Esophagus squamous epithelium (tissue), 5 donors: ENCODE data around the gene STAT1. TPM values are rescaled to one million over a fixed set of nuclear protein-coding genes. Genes with fewer than 3 reads are reported as not detected.

ENCODE experiments used
- DNase-seq: peaks from one replicate; lab custom pipeline; 2025; lab: John Stamatoyannopoulos, UW
- H3K27ac ChIP-seq, 4 donors: fragments of 200-600 bp; sonication (generic); one replicate each; pipeline ENCODE4 v1.5.1; 2016 to 2019; ENCODE audit warnings: mild to moderate bottlenecking in 1 of 4
- H3K27me3 ChIP-seq, 4 donors: fragments of 200-600 bp; sonication (generic); 1 replicate in 3 of 4; 2 replicates in 1 of 4; pipeline versions ENCODE4 v1.5.1 to v1.6.0; 2017 to 2021; ENCODE audit warnings: antibody characterized with exemption in 1 of 4
- H3K36me3 ChIP-seq, 3 donors: fragments of 200-600 bp; sonication (generic); one replicate each; pipeline ENCODE4 v1.5.1; 2016 to 2019
- H3K4me1 ChIP-seq, 3 donors: fragments of 200-600 bp; sonication (generic); one replicate each; pipeline ENCODE4 v1.5.1; 2017 to 2019
- H3K4me3 ChIP-seq, 4 donors: fragments of 200-600 bp; sonication (generic); 1 replicate in 3 of 4; 2 replicates in 1 of 4; pipeline ENCODE4 v1.5.1; 2016 to 2019; ENCODE audit warnings: mild to moderate bottlenecking in 2 of 4, moderate library complexity in 1 of 4
- H3K9me3 ChIP-seq, 3 donors: fragments of 200-600 bp; sonication (generic); one replicate each; pipeline ENCODE4 v1.5.1; 2016 to 2019
- CTCF ChIP-seq, 6 experiments: fragments of 450-650 bp in 4 of 6; fragments of 200-600 bp in 2 of 6; sonication (generic) in 2 of 6; IDR thresholded peaks; one replicate each; pipeline ENCODE4 v1.5.1; 2016 to 2019; ENCODE audit warnings: antibody characterized with exemption in 6 of 6, mild to moderate bottlenecking in 4 of 6, moderate library complexity in 4 of 6
- POLR2A ChIP-seq, 4 donors: fragments of 450-650 bp; IDR thresholded peaks; one replicate each; pipeline ENCODE4 v1.6.1; 2017; ENCODE audit warnings: antibody characterized with exemption in 4 of 4, mild to moderate bottlenecking in 4 of 4, moderate library complexity in 3 of 4
- WGBS, 2 donors: methylation state at CpG; one replicate each; pipeline ENCODE4 v1.1.5; 2018; 5-methylcytosine and 5-hydroxymethylcytosine counted together
- intact Hi-C: fragments of 100-400 bp; cut with DNase I; formaldehyde crosslinking; loops from one replicate; pipeline ENCODE4 v1.15.0; 2022
- total RNA-seq, 4 donors: library from RNA; depleted of rRNA; stranded (reverse); fragments of >200 nt; gene quantifications; one replicate each; pipeline ENCODE4 v1.1.0, GENCODE V29; 2016
- donor health status: DM: yes; HTN: yes; CAD: no.

Gene STAT1
- total RNA-seq, 4 donors from 2014 or later = 23.6 to 58.9 (median 36.1) TPM

- intact Hi-C loops = loop anchor here (5.0 to 10.0 kb wide), 2 partner anchors 104 to 452 kb away; no protein-coding TSS in a partner anchor
- Histone ChIP-seq H3K4me3 (no peak overlapping the region), H3K9me3 (no peaks in the 10 kb centered on the region)
Measured at GRCh38 chr2:191053256-191053655, 39.3 kb upstream of the STAT1 start.

GRCh38 chr2:191051825-191052778 lies 38.1 kb upstream of the STAT1 start:
- Histone ChIP-seq H3K4me1 (peaks cover 0 to 7% (median 0%) of the 10 kb centered on the region in 3 donors), H3K4me3 (no peak overlapping the region), H3K27ac (no peak overlapping the region), H3K36me3 (no peaks in the 10 kb centered on the region), H3K27me3 (peaks cover 0 to 10% (median 0%) of the 10 kb centered on the region in 4 donors), H3K9me3 (no peaks in the 10 kb centered on the region)
- 19 to 20% methylated on average over 10 of the region's 10 CpGs for WGBS, 2 donors
- TF ChIP-seq POLR2A (IDR thresholded peaks at IDR 0.05) = no peak
- TF ChIP-seq CTCF (IDR thresholded peaks at IDR 0.05) = peak; percentile 26 to 75 (median 58)
- intact Hi-C loops = loop anchor here (5.0 to 10.0 kb wide), 2 partner anchors 105 to 453 kb away; no protein-coding TSS in a partner anchor
- DNase-seq = no peak

More at GRCh38 chr2:191053256-191053655, 39.3 kb upstream of the STAT1 start:
- peaks cover 0 to 7% (median 0%) of the 10 kb centered on the region in 3 donors for H3K4me1 ChIP-seq
- no peak for DNase-seq
- 68 to 82% methylated on average over 6 of the region's 6 CpGs for WGBS, 2 donors
- no peaks in the 10 kb centered on the region for H3K36me3 ChIP-seq
- H3K27ac ChIP-seq = no peak overlapping the region
- no peak for TF ChIP-seq CTCF (IDR thresholded peaks at IDR 0.05)
- no peak for TF ChIP-seq POLR2A (IDR thresholded peaks at IDR 0.05)
- H3K27me3 ChIP-seq = peaks cover 0 to 10% (median 0%) of the 10 kb centered on the region in 4 donors

- intact Hi-C loops = loop anchor here (5.0 to 10.0 kb wide), 2 partner anchors 106 to 454 kb away; no protein-coding TSS in a partner anchor
- H3K9me3 ChIP-seq = no peaks in the 10 kb centered on the region
- no peaks in the 10 kb centered on the region for H3K36me3 ChIP-seq
- no peak overlapping the region for H3K4me3 ChIP-seq
- TF ChIP-seq CTCF (IDR thresholded peaks at IDR 0.05) = no peak
- no peak for TF ChIP-seq POLR2A (IDR thresholded peaks at IDR 0.05)
- peaks cover 0 to 13% (median 0%) of the 10 kb centered on the region in 4 donors for H3K27me3 ChIP-seq
- 58 to 59% methylated on average over 3 of the region's 3 CpGs for WGBS, 2 donors
- peaks cover 0 to 7% (median 0%) of the 10 kb centered on the region in 3 donors for H3K4me1 ChIP-seq
- DNase-seq = no peak
- peak overlapping the region in 1 of 4 donors; percentile 30 for H3K27ac ChIP-seq
Measured at GRCh38 chr2:191051177-191051576, 37.2 kb upstream of the STAT1 start.

GRCh38 chr2:191050640-191050987 lies 36.6 kb upstream of the STAT1 start:
- Histone ChIP-seq H3K4me3 (no peak overlapping the region), H3K4me1 (peaks cover 0 to 7% (median 0%) of the 10 kb centered on the region in 3 donors), H3K27ac (peak overlapping the region in 2 of 4 donors; percentile 7 to 30), H3K27me3 (peaks cover 0 to 15% (median 0%) of the 10 kb centered on the region in 4 donors), H3K9me3 (no peaks in the 10 kb centered on the region), H3K36me3 (no peaks in the 10 kb centered on the region)
- DNase-seq = no peak
- intact Hi-C loops = loop anchor here (5.0 to 10.0 kb wide), 2 partner anchors 107 to 454 kb away; no protein-coding TSS in a partner anchor
- 10 to 36% methylated on average over 1 of the region's 1 CpG for WGBS, 2 donors
- TF ChIP-seq CTCF (IDR thresholded peaks at IDR 0.05) (no peak), POLR2A (IDR thresholded peaks at IDR 0.05) (no peak)
